HT1080 (cell line): ENCODE measurements around the gene ITGA7. TPM values are rescaled to one million over a fixed set of nuclear protein-coding genes. Genes with fewer than 3 reads are reported as not detected.

Source experiments
- DNase-seq: peaks from one replicate; pipeline ENCODE4 v3.0.0-alpha.2; 2015; ENCODE audit warnings: low read depth
- total RNA-seq: library from RNA; depleted of rRNA; stranded (reverse); fragments of >200 nt; shearing (Covaris generic); gene quantifications from 2 replicates; pipeline ENCODE4 v1.2.3, GENCODE V29; 2014

The ITGA7 gene
- total RNA-seq, 1 experiment from 2014 or later: 1.4 TPM

GRCh38 chr12:55703901-55704761 is 3.6 kb downstream of the ITGA7 start:
- no peak for DNase-seq

DNA sequence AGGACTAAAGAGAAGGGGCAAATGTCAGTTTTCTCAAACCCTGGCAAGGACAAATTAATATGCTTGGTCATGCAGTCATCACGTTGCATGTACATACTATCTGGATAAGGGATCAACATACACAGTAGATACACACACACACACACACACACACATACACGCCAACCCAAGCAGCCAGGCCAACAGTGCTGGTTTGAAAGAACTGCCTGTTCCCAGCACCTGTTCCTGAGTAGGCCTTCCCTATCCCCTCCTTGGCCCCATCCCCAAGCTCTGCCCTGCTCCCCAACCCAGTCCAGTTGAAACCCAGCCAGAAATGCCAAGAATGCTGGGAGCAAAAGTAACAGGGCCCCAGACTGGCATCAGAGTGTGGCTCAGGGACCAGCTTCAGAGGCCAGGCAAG is 4.4 kb downstream of the ITGA7 start:
- no peak for DNase-seq

- no peak for DNase-seq
Measured at GRCh38 chr12:55702861-55703260, 4.8 kb downstream of the ITGA7 start.

DNA sequence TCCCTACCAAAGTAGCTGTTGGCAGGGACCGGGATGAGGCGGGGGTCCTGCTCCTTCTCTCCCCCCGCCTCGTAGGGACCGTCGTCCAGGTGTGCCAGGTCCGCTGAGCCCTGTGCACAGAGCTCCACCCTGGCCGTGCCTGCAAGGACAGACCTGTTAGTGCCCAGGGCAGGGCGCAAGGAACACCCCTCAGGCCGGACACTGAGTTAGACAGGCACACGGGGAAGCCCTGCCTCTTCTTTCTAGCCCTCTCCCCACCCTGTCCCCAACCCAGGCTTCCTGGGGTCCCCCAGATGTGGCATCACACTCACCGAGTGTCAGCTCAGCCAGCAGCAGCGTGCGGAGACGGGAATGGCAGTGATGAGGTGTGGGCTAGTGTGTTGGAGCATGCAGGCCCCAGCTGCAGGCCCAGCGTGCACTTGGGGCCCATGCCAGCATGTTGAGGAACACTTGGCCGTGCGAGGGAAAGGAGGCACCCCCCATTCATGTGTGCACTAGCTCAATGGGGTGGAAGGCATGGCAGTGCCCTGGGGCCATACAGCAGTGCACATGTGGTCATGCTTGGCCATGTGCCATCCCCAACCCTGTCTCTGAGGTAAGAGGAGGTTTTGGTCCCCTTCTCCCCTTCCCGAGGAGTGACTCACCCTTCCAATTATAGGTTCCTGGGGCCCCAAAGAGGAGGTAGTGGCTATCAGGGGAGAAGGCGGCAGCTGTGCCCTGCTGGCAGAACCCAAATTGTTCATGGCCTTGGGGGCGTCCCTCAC is 7.3 kb downstream of the ITGA7 start:
- peak; percentile 14 for DNase-seq

- DNase-seq: no peak
Measured at GRCh38 chr12:55699471-55700055, 8.1 kb downstream of the ITGA7 start.

DNA sequence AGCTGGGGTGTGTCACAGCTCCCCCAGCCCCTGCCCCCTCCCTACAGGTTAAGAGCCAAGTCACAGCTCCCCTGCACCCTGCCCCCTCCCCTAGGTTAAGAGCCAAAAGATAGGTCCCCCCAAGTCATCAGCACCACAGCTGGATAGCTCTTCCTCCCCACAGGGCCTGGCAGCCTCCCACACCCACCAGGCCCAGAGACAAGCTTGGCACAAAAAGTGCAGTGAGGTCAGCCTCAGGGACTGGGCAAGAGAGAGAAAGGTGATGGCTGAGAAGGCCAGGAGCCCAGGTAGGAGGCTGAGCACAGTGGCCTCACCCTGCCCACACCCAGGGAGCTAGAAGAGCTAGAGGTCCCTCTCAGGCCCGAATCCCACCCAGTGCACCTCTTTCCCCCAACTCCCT is 8.7 kb downstream of the ITGA7 start:
- no peak for DNase-seq

GRCh38 chr12:55698241-55698955 is 9.3 kb downstream of the ITGA7 start:
- no peak for DNase-seq

- DNase-seq: no peak
Measured at GRCh38 chr12:55697686-55698085, 10.0 kb downstream of the ITGA7 start.

- DNase-seq: no peak
Measured at GRCh38 chr12:55696796-55697462, 10.8 kb downstream of the ITGA7 start.

DNA sequence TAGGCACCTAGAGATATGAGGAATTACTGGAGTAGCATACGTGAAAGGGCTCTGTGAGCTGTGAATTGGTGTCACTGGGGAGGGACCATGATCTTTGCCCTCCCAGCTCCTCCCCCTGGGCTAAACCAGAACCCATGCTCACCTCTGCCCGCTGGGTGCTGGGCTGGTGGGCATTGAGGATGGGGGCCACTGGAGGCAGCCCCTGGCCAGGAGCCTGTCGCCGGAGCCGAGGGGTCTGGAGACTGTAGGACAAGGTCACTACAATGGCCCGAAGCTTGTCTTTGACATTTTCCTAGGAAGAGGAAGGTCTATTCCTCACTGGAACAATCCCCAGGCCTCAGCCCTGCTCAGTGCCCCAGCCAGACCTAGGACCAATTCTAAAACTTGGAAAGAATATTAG is 11.6 kb downstream of the ITGA7 start:
- no peak for DNase-seq

DNA sequence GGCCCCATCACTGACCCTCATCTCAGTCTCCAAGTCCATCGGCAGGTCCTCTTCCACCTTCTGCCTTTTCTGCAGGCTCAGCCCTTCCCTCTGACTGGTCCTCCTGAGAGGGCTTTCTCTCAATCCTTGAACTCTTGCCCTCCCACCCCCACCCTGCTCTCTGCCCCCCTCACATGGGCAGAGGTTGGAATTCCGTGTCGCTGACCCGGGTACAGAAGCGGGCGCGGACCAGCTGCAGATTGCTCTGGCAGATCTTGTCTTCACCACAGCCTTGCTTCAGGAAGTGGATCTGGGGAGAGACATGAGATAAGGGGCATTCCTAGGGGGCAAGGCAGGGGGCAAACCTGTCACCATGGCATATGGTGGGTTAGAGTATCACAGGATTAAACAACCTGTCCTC is 12.4 kb downstream of the ITGA7 start:
- DNase-seq: no peak

DNA sequence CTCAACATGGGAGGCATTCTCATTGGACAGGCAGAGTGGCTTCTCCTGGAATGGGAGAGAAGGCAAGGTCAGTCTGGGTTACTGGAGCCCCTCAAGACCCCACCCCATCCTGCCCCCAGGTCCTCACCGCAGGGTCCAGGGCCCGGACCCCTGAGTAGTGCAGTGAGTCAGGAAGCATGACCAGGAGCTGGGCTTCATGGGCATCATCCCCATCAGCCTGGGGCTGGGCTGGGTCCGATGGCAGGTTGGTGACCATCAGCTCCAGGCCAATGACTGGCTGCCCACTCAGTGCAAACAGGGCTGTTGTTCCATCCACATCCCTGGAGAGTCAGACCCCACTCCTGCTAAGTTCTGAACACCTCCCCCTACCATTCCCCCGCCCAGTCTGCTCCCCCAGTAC is 13.1 kb downstream of the ITGA7 start:
- no peak for DNase-seq

DNA sequence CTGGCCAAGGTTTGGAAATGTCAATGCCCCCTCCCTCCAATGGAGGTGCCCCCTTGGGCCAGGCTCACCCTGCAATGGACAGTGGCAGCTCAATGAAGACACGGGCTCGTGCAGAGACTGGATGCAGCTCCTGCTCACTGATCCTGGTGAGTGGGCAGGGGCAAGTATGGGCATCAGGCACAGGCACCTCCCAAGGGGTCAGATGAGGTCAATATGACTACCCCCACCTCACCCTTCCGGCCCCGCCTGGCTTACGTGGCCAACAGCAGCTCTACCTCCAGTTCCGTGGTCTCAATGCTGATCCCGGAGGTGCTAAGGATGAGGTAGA is 13.6 kb downstream of the ITGA7 start:
- no peak for DNase-seq

DNA sequence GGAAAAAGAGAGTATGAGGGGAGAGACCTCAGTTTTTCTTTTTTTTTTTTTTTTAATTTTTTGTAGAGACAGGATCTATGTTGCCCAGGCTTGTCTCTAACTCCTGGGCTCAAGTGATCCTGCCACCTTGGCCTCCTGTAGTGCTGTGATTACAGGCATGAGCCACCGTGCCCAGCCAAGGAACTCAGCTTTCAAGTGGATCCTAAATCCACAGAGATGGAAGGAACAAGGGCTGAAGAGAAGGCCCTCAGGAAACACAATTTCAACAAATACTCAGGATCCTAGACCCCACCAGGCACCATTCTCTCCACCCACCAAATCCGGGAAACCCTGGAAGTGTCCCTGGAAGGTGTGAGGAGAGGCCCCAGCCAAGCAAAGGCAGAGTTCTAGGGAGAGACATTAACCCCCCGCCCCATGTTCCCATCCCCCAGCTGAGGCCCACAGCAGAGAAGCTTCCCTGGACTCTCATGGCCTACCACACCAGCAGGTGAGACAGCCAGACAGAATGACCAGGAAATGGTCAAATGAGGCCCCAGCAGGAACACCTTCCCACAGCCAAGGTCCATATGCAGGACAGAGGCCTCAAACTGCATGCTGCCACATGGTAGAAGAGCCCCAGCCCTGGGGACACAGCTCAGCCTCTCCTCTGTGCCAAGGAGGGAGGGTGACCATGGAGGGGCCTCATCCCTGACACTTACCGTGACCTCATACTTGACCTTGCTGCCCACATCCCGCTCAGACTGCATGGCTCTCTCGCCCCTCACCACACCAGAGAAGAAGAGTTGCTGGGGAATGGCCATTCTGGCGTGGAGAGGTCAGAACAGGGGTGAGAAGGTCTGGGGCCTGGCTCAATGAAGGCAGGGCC is 14.1 kb downstream of the ITGA7 start:
- no peak for DNase-seq

DNA sequence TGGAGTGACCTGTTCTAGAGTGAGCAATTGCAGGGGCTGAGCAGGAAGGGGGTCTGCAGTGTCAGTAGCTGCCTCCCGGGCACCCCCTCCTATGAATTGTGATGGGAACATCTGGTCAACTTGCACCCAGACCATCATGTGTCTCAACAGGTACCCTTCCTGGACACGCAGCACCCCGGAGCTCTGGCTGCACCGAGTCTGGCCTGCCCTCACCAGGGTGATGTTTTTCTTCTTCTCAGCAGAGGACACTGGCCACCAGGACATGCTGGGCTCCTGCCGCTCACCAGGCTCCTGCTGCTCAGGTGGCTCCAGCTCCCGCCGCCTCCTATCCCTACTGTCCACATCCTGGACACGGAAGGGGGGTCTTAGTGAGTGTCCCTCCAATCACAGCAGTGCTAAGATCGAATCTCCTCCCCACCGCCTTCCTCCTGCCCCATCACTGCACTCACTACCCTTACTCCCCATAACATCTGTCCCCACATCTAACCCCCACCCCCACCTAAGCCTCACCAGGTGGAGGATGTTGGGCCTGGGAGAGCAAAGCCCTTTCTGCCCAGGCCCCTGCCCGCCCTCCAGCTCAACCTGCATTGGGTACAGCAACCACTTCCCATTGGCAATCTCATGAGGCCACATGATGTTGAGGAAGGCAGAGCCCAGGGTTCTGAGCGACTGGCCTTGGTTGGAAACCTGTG is 14.9 kb downstream of the ITGA7 start:
- no peak for DNase-seq

- DNase-seq: no peak
Measured at GRCh38 chr12:55688716-55689655, 18.7 kb downstream of the ITGA7 start.

- no peak for DNase-seq
Measured at GRCh38 chr12:55687746-55688145, 20.0 kb downstream of the ITGA7 start.

GRCh38 chr12:55686366-55687010 is 21.2 kb downstream of the ITGA7 start:
- no peak for DNase-seq
